Ramos (cell line): ENCODE data around the gene MED4.

ENCODE experiments used
- in situ Hi-C: fragments of 300-500 bp; cut with MboI; formaldehyde crosslinking; loops from one replicate; pipeline ENCODE4 v1.14.3; 2022; ENCODE audit warnings: low sequenced_read_pairs; ENCODE audit not compliant: unreplicated experiment

MED4 gene

DNA sequence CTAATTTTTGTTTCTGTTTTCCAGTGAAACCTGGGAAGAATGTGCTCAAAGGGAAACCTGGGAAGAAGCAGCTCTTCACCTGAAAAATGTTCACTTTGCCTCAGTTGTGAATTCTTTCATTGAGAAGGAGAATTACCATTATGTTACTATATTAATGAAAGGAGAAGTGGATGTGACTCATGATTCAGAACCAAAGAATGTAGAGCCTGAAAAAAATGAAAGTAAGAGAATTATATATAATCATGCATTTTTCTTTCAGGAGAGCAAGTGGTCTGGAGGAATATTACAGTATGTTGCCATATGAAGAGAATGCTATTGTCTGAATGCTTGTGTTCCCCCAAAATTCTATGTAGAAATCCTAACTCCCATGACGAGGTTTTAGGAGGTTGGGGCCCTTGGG is 54.0 kb downstream of the MED4 start:
- in situ Hi-C loops = no loop called here

DNA sequence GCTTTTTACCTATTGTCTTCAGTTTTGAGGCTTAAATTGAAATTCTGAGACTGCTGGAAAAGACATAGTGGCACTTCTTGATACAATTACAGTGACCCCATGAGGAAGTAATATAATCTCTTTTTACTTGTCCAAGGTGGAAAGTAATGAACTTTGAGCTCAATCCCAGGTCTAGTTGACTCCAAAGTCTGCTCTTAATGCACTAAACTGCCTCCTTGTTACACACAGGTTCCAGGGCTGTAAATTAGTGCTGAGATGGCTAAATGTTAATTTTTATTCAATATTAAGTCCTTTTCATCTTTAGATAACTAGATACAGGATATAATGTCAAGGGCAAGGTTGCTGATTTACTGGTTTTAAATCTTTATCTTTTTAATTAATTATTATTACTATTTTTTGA is 54.9 kb downstream of the MED4 start:
- in situ Hi-C loops = no loop called here

DNA sequence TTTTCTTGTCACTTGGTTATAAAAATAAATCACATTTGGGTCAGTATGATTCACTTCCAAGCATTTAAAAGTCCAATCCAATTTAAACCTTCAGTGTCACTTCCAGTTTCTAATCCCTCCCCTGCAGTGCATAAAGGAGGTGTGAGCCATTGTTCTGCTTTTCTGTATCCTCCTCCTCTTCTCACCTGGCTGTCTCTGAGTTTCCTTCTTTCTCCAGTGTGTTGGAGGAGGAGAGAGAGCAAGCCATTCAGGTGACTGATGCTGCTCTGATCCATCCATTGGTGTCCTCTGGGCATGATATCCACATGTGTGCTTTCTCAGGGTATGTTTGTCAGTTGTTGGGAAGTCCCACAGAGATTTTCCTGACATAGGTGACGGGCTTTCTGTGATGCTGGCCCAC is 56.1 kb downstream of the MED4 start:
- in situ Hi-C loops = no loop called here

DNA sequence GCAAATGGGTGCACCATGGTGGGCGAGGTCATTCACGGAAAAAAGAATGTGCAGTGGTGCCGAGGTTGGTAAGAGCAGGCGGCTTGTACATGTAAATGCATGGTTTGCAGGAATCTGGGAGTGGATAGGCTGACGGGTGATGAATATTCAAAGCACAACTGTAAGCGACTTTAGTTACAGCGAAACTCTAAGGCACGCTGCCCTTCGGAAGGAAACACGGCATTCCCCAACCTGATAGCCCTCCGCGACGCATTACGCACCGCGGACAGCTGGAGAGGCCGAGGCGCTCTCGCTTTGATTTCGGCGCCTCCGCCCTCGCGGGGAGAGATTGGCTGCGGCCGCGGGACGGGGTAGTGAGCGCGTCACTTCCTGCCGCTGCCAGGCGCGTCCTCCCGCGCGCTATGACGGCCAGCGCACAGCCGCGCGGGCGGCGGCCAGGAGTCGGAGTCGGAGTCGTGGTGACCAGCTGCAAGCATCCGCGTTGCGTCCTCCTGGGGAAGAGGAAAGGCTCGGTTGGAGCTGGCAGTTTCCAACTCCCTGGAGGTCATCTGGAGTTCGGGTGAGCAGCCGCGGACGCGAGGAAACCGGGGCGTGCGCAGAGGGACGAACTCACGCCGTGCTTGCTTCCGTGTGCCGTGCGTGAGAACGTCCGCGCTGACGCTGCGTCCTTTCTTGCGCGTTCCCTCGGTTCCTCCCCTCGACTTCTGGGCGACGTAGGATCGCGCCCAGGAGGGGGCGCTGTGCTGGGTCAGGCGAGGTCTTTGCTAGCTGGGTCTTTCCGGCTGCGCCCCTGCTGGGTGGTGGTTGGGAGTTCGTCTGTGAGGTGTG is 57.3 kb downstream of the MED4 start, which contains the start of gene NUDT15:
NUDT15 (plus strand) TSS at position 381 of the 828 bp plus-strand sequence; CDS start at position 402, 21 bp downstream.
- in situ Hi-C loops = no loop called here

DNA sequence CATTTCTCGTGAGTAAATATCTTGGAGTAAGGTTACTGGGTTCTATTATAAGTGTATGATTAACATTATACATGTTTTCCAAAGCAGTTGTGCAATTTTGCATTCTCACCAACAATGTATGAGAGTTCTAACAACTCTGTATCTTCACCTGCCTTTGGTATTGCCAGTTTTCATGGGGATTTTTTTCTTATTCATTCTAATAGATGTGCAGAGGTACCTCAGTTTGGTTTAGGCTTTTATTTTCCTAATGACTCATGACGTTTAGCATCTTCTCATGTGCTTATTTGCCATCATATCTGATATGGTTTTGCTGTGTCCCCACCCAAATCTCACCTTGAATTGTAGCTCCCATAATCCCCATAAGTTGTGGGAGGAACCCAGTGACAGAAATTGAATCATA is 65.0 kb downstream of the MED4 start:
- in situ Hi-C loops = no loop called here

DNA sequence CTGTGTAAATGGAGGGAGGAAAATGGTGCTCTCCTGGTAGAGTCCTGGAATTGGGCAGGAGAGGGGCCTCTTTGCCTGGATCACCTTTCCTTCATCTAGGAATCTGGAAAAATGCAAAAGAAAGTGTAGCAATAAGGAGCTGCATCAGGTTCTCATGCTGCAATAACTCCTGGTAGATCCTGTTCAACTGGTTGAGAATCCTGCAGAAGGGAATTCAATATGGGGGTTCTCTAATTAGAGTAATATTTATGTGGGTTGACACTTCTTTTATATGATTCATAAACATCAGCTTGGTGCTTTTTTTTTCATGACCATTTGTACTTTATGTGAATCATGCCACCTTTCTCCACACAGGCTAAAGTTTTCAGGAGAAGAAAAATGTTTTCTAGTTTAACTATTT is 66.8 kb downstream of the MED4 start:
- in situ Hi-C loops = no loop called here
